Right lobe of liver (tissue), 4 donors: Measurements from ENCODE around the gene GPC6.

Experiments
- POLR2A ChIP-seq: fragments of 450-650 bp; IDR thresholded peaks from one replicate; pipeline ENCODE4 v1.6.1; 2017; ENCODE audit warnings: antibody characterized with exemption, mild to moderate bottlenecking
- TF ChIP-seq, protein P1 (sequence below), 4 donors: fragments of 200-600 bp in 3 of 4; fragments of 450-650 bp in 1 of 4; IDR thresholded peaks; one replicate each; pipeline versions ENCODE4 v1.5.1 to v1.8.0; 2016 to 2022; ENCODE audit warnings: antibody characterized with exemption in 4 of 4, mild to moderate bottlenecking in 2 of 4
- donor health status: DM: no; HTN: no; CAD: no.
- donor health status: DM: no; HTN: no; CAD: no.
- donor health status: DM: no; HTN: yes; CAD: no.

DNA sequence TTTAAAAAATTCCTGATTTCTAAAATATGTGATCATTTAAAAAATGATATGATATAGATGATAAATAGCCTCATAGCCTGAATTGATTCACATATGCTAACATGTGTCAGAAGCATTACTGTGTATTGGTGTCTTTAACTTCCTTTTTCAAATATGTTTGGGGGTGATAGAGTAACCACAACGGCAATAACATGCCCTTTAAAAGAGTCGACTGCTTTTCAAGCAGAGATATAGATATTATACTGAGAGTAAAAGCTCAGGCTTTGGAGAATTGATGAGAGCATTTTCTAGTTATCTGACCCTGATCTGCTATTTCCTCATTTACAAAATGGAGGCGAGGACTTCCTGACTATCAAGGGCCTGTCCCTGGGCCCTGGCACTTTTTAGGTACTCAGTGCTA lies 992.3 kb downstream of the GPC6 start:
- TF ChIP-seq, protein P1, sequence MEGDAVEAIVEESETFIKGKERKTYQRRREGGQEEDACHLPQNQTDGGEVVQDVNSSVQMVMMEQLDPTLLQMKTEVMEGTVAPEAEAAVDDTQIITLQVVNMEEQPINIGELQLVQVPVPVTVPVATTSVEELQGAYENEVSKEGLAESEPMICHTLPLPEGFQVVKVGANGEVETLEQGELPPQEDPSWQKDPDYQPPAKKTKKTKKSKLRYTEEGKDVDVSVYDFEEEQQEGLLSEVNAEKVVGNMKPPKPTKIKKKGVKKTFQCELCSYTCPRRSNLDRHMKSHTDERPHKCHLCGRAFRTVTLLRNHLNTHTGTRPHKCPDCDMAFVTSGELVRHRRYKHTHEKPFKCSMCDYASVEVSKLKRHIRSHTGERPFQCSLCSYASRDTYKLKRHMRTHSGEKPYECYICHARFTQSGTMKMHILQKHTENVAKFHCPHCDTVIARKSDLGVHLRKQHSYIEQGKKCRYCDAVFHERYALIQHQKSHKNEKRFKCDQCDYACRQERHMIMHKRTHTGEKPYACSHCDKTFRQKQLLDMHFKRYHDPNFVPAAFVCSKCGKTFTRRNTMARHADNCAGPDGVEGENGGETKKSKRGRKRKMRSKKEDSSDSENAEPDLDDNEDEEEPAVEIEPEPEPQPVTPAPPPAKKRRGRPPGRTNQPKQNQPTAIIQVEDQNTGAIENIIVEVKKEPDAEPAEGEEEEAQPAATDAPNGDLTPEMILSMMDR (IDR thresholded peaks at IDR 0.05) = no peak
- no peak for TF ChIP-seq POLR2A
